ENCODE measurements around the gene MSH4. TPM values are rescaled to one million over a fixed set of nuclear protein-coding genes. Genes with fewer than 3 reads are reported as not detected.
"Not testable (repeated sequence)": the region's sequence is repeated elsewhere in the genome, so short reads cannot be mapped to it uniquely, and the experiment has no call there.

Gene MSH4
- total and polyA plus RNA-seq, 2 donors = 0.10 to 0.90 TPM

GRCh38 chr1:75811211-75811981 lies 14.7 kb downstream of the MSH4 start:
- Histone ChIP-seq H3K27ac (ENCODE audit: low read depth) (no peak overlapping the region), H3K4me1 (ENCODE audit: insufficient read depth) (no peaks in the 10 kb centered on the region), H3K4me3 (ENCODE audit: low read depth, low read length) (no peak overlapping the region), H3K36me3 (ENCODE audit: insufficient read depth) (no peaks in the 10 kb centered on the region)
- no peak for DNase-seq (ENCODE audit: extremely low spot score)
- WGBS = 49% methylated on average over 1 of the region's 1 CpG

DNA sequence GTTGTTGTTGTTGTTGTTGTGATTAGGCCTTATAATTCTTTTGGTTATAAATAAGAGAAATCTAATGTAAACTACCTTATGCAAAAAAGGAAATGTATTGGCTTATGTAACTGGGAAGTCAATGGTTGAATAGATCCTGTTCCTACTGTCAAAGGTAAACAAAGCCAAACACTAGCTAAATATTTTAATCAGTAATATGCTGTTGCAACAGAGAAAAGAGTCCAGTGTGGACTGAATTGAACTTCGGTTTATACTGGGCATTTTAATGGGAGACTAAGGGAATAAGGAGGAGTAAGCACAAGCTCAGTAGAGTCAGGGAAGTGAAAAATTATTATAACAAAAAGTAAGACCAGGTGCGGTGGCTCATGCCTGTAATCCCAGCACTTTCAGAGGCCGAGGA lies 15.4 kb downstream of the MSH4 start:
- 77% methylated on average over 3 of the region's 3 CpGs for WGBS
- no peak overlapping the region for H3K27ac ChIP-seq (ENCODE audit: low read depth)
- DNase-seq (ENCODE audit: extremely low spot score) = no peak
- H3K4me3 ChIP-seq (ENCODE audit: low read depth, low read length) = no peak overlapping the region
- H3K36me3 ChIP-seq (ENCODE audit: insufficient read depth) = no peaks in the 10 kb centered on the region
- no peaks in the 10 kb centered on the region for H3K4me1 ChIP-seq (ENCODE audit: insufficient read depth)

DNA sequence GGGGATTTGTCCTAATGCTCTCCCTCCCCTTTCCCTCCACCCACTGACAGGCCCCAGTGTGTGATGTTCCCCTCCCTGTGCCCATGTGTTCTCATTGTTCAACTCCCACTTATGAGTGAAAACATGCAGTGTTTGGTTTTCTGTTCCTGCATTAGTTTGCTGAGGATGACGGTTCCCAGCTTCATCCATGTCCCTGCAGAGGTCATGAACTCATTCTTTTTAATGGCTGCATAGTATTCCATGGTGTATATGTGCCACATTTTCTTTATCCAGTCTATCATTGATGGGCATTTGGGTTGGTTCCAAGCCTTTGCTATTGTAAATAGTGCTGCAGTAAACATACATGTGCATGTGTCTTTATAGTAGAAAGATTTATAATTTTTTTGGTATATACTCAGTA lies 26.9 kb downstream of the MSH4 start:
- H3K27ac ChIP-seq (ENCODE audit: low read depth); H3K4me3 ChIP-seq (ENCODE audit: low read depth, low read length); H3K4me1 ChIP-seq (ENCODE audit: insufficient read depth); H3K36me3 ChIP-seq (ENCODE audit: insufficient read depth); DNase-seq (ENCODE audit: extremely low spot score): not testable (repeated sequence)
- WGBS = 75% methylated on average over 1 of the region's 1 CpG

DNA sequence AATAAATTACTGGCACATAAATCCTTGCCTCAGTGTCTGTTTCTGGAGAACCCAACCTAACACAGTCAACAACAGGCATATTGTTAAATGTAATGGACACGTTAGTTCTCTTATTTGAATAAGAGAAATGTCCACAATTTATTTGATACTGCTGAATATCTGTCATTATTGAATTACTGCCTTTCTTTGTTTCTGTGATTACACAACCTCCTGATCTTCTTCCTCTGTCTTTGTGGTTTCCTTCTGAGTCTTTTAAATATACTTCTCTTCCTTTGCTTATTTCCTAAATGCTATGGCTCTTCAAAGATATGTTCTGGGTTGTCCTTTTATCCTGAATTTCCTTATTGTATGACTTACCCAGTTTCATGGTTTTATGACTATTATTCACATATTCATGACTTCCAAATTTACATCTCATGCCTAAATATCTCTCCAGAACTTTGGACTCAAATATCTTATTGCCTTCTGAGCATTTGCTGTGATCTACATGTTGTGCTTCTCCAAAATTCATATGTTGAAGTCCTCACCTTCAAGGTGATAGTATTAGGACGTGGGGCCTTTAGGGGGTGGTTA lies 39.9 kb downstream of the MSH4 start:
- DNase-seq (ENCODE audit: extremely low spot score) = no peak
- H3K4me1 ChIP-seq (ENCODE audit: insufficient read depth) = no peaks in the 10 kb centered on the region
- H3K4me3 ChIP-seq (ENCODE audit: low read depth, low read length) = no peak overlapping the region
- H3K27ac ChIP-seq (ENCODE audit: low read depth) = no peak overlapping the region
- H3K36me3 ChIP-seq (ENCODE audit: insufficient read depth) = no peaks in the 10 kb centered on the region
- whole genome bisulfite sequencing = 68% methylated on average over 2 of the region's 2 CpGs

DNA sequence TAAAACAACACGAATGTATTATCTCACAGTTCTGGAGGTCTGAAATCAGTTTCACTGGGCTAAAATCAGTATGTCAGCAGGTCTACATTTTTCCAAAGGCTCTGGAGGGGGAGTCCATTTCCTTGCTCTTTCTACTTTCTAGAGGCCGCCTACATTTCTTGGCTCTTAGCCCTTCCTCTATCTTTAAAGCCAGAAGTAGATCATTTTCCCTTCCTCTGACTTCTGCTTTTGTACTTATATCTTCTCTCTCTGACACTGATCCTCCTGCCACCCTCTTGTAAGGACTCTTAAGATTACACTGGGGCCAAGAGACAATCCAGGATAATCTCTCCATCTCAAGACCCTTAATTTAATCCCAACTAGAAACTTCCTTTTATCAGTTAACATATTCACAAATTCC lies 41.4 kb downstream of the MSH4 start:
- H3K4me3 ChIP-seq (ENCODE audit: low read depth, low read length) = no peak overlapping the region
- no peak overlapping the region for H3K27ac ChIP-seq (ENCODE audit: low read depth)
- DNase-seq (ENCODE audit: extremely low spot score) = no peak
- H3K36me3 ChIP-seq (ENCODE audit: insufficient read depth) = no peaks in the 10 kb centered on the region
- WGBS = 67% methylated on average over 2 of the region's 2 CpGs
- H3K4me1 ChIP-seq (ENCODE audit: insufficient read depth) = no peaks in the 10 kb centered on the region

DNA sequence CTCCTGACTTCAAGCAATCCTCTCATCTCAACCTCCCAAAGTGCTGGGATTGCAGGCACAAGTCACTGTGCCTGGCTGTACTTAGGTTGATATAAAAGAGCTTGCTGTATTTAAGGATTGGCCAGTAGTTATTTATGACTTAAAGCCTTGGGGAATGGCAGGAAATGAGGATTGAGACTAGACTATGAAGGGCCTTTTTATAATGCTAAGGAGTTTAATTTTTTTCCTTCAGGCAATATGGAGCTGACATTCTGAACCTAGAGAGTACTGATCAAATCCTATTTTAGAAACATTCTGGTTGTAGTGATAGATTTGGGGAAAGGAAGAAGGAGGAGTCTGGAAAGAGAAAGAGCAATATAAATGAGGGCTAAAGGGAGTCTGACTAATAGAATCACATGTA lies 44.7 kb downstream of the MSH4 start:
- Histone ChIP-seq H3K36me3 (ENCODE audit: insufficient read depth) (no peaks in the 10 kb centered on the region), H3K4me1 (ENCODE audit: insufficient read depth) (no peaks in the 10 kb centered on the region), H3K27ac (ENCODE audit: low read depth) (no peak overlapping the region), H3K4me3 (ENCODE audit: low read depth, low read length) (no peak overlapping the region)
- no peak for DNase-seq (ENCODE audit: extremely low spot score)

GRCh38 chr1:75845576-75845975 lies 48.9 kb downstream of the MSH4 start:
- DNase-seq (ENCODE audit: extremely low spot score) = no peak
- WGBS = 44% methylated on average over 1 of the region's 1 CpG
- Histone ChIP-seq H3K4me3 (ENCODE audit: low read depth, low read length) (no peak overlapping the region), H3K27ac (ENCODE audit: low read depth) (no peak overlapping the region), H3K36me3 (ENCODE audit: insufficient read depth) (no peaks in the 10 kb centered on the region), H3K4me1 (ENCODE audit: insufficient read depth) (no peaks in the 10 kb centered on the region)

GRCh38 chr1:75855010-75855409 lies 58.3 kb downstream of the MSH4 start:
- Histone ChIP-seq H3K36me3 (ENCODE audit: insufficient read depth) (no peaks in the 10 kb centered on the region), H3K4me3 (ENCODE audit: low read depth, low read length) (no peak overlapping the region), H3K4me1 (ENCODE audit: insufficient read depth) (no peaks in the 10 kb centered on the region), H3K27ac (ENCODE audit: low read depth) (no peak overlapping the region)
- WGBS = 74% methylated on average over 2 of the region's 2 CpGs
- no peak for DNase-seq (ENCODE audit: extremely low spot score)

DNA sequence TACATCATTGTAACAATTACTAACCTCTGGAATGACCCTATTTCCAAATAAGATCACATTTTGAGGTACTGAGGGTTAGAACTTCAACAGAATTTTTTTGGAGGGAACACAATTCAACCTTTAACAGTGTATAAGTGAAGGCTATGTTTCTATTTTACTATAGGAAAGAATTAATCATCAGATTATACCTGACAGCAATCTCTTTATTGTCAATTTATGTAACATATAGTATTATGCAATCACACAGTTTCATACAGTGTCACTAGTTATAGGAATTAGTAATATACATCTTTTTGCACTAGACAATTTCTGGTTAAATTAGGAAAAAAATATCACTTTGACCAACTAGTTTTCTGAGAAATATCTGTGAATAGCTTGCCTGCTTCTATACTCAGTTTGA lies 59.1 kb downstream of the MSH4 start:
- no peaks in the 10 kb centered on the region for H3K4me1 ChIP-seq (ENCODE audit: insufficient read depth)
- DNase-seq (ENCODE audit: extremely low spot score) = no peak
- H3K4me3 ChIP-seq (ENCODE audit: low read depth, low read length) = no peak overlapping the region
- no peaks in the 10 kb centered on the region for H3K36me3 ChIP-seq (ENCODE audit: insufficient read depth)
- no peak overlapping the region for H3K27ac ChIP-seq (ENCODE audit: low read depth)

DNA sequence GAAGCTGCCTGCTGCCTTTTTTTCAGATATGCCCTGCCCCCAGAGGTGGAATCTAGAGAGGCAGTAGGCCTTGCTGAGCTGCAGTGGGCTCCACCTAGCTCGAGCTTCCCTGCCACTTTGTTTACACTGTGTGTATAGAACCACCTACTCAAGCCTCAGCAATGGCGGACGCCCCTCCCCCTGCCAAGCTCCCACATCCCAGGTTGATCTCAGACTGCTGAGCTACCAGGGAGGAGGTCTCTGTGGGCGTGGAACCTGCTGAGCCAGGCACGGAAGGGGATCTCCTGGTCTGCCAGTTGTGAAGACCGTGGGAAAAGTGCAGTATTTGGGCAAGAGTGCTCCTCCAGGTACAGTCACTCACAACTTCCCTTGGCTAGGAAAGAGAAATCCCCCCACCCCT lies 65.1 kb downstream of the MSH4 start:
- no peaks in the 10 kb centered on the region for H3K36me3 ChIP-seq (ENCODE audit: insufficient read depth)
- 75% methylated on average over 6 of the region's 6 CpGs for WGBS
- DNase-seq (ENCODE audit: extremely low spot score) = no peak
- no peaks in the 10 kb centered on the region for H3K4me1 ChIP-seq (ENCODE audit: insufficient read depth)
- no peak overlapping the region for H3K27ac ChIP-seq (ENCODE audit: low read depth)
- H3K4me3 ChIP-seq (ENCODE audit: low read depth, low read length) = no peak overlapping the region

GRCh38 chr1:75870951-75871350 lies 74.3 kb downstream of the MSH4 start:
- Histone ChIP-seq H3K36me3 (ENCODE audit: insufficient read depth) (no peaks in the 10 kb centered on the region), H3K4me3 (ENCODE audit: low read depth, low read length) (no peak overlapping the region), H3K4me1 (ENCODE audit: insufficient read depth) (no peaks in the 10 kb centered on the region), H3K27ac (ENCODE audit: low read depth) (no peak overlapping the region)
- 52% methylated on average over 1 of the region's 1 CpG for WGBS
- DNase-seq (ENCODE audit: extremely low spot score) = no peak

GRCh38 chr1:75879985-75880384 lies 83.3 kb downstream of the MSH4 start:
- no peaks in the 10 kb centered on the region for H3K4me1 ChIP-seq (ENCODE audit: insufficient read depth)
- H3K36me3 ChIP-seq (ENCODE audit: insufficient read depth) = no peaks in the 10 kb centered on the region
- 95% methylated on average over 1 of the region's 1 CpG for WGBS
- H3K27ac ChIP-seq (ENCODE audit: low read depth) = no peak overlapping the region
- H3K4me3 ChIP-seq (ENCODE audit: low read depth, low read length) = no peak overlapping the region
- DNase-seq (ENCODE audit: extremely low spot score) = no peak

- no peak for DNase-seq (ENCODE audit: extremely low spot score)
- H3K27ac ChIP-seq (ENCODE audit: low read depth) = no peak overlapping the region
- WGBS = 58% methylated on average over 1 of the region's 1 CpG
- no peaks in the 10 kb centered on the region for H3K36me3 ChIP-seq (ENCODE audit: insufficient read depth)
- H3K4me3 ChIP-seq (ENCODE audit: low read depth, low read length) = no peak overlapping the region
- no peaks in the 10 kb centered on the region for H3K4me1 ChIP-seq (ENCODE audit: insufficient read depth)
Measured at GRCh38 chr1:75884437-75884836, 87.8 kb downstream of the MSH4 start.

DNA sequence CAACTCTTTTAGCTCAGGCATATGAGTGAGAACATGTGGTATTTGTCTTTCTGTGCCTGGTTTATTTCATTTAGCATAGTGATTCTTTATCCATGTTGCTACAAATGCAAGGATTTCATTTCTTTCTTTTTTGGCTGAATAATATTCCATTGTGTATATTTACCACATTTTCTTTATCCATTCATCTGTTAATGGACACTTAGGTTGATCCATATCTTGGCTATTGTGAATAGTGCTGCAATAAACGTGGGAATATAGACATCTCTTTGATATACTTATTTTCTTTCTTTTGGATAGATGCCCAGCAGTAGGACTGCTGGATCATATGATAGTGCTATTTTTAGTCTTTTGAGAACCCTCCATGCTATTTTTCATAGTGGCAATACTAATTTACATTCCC lies 104.7 kb downstream of the MSH4 start:
- Histone ChIP-seq H3K36me3 (ENCODE audit: insufficient read depth) (no peaks in the 10 kb centered on the region), H3K27ac (ENCODE audit: low read depth) (no peak overlapping the region), H3K4me1 (ENCODE audit: insufficient read depth) (no peaks in the 10 kb centered on the region), H3K4me3 (ENCODE audit: low read depth, low read length) (no peak overlapping the region)
- DNase-seq (ENCODE audit: extremely low spot score) = no peak
- 31% methylated on average over 1 of the region's 1 CpG for WGBS
